HG02623 (cell line): ENCODE results near the gene SVIL.
"Not testable (repeated sequence)": the region's sequence is repeated elsewhere in the genome, so short reads cannot be mapped to it uniquely, and the experiment has no call there.

Source experiments
- ATAC-seq: cut with Tn5 transposase; IDR thresholded peaks from one replicate; pipeline ENCODE4 v1.9.1; 2021; ENCODE audit warnings: moderate library complexity; ENCODE audit not compliant: unreplicated experiment

Gene SVIL

DNA sequence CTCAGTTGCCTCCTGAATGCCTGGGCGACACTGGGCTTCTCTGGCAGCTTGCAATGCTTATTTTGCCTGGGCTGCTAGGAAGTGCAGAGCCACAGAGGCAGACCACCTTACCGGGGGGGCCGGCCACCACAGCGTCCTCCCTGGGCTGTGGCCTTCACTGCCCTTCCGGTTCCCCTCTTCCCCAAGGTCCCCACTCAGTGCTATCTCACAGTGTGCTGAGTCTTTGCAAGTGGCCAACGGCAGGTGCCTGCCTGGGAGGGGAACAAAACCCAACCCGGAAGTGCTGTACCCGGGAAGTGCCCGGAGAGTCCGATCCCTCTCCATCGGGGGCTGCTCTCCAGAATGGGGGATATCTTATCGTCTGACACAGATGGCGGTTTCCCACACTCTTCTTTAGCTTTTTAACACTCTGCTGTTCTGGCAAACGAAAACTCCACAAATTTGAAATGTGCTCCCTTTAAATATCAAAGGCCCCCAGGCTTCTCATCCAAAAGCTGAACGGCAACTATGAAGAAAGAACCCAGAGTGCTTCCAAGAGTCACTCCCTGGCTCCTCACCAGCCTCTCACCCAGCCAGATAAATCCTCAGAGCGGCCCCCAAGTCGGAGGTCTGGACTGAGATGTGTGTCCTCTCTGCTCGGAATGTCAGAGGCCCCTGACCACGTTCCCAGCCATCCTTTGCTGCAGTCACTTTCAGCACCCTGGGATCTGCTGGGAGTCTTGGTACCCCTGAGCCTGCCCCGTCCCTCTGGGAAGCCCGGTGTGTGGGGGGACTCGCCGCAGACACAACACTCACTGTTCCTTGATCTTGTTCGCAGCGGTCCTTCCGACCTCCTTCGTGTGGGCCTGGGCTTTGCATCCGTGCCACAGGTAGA is 165.1 kb downstream of the SVIL start:
- ATAC-seq, result no peak

DNA sequence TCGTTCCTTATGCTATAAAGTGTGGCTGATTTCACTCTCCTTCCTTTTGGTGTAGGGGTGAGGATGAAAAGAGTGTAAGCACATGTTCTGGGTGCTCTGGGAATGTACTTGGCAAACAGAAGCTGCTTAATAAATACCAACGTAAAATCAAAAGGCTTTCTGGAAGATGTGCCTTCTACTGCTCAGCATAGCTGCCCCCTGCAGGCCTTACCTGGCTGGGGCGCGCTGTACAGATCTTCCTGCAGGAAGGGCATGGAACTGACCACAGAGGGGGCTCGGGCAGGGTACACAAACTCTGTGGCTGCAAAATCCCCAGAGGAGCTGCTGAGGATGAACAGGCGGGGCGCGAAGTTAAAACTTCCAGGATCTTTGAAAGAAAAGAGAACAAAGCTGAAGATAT is 169.4 kb downstream of the SVIL start:
- ATAC-seq, result no peak

DNA sequence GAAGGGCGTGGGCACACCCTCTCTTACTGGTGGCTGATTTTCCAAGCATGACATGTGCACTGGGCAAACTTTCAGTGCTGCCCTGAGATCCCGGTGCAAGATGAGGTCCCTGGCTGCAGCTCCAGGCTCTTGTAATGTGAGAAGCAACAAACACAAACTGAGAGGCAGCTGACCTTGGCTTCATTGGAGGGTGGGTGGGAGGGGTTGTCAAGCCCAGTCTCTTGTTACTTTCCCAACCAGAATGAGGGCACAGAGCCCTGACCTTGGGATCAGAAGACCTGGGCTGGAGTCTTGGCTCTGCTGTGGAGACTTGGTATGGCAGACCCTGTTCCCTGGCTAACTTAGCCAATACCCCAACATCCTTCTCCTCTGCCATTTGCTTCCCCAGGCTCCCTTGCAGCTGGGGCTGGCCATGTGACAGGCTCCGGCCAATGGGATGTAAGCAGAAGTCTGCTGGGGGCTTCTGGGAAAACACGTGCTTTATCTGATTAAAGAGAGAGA is 170.1 kb downstream of the SVIL start:
- not testable (repeated sequence) for ATAC-seq

DNA sequence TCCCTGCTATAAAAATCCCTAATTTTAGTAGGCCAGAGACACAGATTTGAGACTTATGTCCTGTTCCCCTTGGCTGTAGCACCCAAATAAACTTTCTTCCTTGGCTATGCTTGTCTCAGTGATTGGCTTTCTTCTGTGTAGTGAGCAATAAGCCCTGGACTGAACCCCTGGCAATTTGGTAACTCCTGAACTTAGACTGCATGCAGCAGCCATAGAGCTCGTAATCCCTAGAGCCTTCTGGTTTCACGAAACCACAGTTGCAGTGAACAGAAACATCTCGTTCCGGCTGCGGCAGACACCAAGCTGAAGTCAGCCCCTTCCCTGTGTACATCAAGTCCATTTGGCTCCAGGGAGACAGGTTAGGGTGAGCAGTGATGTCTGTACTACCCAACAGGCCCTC is 173.7 kb downstream of the SVIL start:
- no peak for ATAC-seq

DNA sequence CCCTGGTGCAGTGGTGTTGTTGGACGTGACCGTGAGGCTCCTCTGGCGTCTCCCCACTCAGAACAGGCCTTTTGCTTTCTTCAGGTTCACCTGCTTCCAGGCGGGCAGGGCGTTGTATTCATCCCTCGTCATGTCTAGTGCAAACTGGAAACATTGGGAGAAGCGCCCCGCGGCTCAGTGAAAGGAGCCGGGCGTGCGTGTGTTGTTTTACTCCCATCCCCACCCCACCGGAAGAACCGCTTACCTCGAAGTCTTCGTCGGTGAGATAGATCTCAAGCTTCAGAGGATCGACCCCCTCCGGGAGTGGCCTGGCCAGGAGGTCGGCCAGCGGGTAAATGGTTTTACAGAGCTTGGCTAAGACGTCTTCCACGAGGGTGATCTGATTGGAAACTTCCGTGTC is 176.6 kb downstream of the SVIL start:
- ATAC-seq, result not testable (repeated sequence)

DNA sequence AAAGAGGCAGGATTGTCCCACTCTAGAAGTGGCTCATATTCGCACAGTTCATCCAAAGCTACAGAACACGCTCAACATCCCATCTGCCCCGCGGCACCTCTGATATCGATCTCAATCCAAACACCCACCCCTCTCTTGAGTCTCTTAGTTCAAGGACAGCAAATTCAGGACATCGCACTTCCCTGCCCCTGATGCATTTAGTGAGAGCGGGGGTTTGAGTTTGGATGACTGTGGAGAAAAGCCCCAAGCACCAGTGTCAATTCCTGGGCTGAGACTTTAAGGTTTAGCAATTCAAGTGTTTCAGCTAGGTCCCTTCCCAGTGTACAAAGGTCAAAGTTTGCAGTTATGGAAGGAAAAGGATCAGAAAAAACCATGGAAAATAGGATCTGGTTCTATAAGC is 179.7 kb downstream of the SVIL start:
- no peak for ATAC-seq

DNA sequence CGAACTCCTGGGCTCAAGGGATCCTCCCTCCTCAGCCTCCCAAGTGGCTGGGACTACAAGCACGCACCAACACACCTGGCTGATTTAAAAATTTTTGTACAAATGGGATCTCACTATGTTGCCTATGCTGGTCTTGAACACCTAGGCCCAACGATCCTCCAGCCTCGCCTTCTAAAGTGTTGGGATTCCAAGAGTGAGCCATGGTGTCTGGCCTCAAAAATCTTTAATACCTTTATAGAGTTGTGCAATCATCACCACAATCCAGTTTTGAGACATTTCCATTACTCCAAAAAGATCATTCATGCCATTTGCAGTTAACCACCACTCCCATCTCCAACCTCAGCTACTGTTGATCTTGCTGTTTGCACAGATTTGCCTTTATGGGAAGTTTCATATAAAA is 180.5 kb downstream of the SVIL start:
- ATAC-seq, result no peak

DNA sequence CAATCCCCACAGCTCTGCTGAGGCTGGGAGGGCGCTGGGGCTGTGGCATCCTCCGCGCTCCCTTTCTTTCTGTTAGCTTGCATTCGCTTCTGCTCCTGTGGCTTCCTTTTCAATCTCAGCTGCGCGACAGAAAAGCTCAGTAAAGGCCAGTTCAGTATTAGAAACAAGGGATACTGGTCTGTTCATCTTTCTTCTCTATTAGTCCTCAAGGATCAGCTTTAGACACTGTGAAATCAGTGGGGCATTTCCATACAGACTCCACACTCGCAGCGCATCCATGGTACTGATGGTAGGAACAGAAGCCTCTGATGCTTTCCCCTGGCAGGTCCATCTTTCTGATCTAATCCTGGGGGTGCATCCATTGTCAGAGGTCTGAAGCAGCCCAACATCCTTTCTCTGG is 182.2 kb downstream of the SVIL start:
- ATAC-seq, result no peak

DNA sequence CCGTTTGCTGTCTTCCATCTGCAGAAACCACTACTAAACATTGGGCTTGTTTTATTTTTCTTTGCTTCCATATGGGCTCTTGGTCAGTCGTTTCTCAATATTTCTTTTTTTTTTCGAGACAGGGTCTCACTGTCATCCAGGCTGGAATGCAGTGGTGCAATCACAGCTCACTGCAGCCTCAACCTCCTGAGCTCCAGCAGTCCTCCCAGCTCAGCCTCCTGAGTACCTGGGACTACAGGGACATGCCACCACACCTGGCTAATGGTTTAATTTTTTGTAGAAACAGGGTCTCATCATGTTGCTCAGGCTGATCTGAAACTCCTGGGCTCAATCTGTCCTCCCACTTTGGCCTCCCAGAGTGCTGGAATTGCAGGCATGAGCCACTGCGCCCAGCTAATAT is 182.8 kb downstream of the SVIL start:
- no peak for ATAC-seq

DNA sequence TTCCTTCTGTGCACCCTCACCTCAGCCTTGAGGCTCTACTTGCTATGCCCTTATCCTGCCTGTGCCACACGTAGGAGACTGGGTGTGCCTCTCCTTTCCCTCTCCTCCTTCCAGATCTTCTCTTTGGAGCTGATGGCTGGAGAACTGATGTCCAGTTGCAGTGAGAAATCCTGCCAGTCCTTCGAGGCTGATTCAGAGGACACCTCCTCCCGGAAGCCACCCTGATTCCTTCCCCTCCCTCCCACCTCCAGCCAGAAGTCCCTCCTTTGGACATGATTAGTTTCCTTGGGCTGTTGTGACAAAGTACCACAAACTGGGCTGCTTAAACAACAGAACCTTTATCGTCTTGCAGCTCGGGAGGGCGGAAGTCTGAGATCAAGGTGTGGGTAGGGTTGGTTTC is 184.4 kb downstream of the SVIL start:
- ATAC-seq, result no peak

DNA sequence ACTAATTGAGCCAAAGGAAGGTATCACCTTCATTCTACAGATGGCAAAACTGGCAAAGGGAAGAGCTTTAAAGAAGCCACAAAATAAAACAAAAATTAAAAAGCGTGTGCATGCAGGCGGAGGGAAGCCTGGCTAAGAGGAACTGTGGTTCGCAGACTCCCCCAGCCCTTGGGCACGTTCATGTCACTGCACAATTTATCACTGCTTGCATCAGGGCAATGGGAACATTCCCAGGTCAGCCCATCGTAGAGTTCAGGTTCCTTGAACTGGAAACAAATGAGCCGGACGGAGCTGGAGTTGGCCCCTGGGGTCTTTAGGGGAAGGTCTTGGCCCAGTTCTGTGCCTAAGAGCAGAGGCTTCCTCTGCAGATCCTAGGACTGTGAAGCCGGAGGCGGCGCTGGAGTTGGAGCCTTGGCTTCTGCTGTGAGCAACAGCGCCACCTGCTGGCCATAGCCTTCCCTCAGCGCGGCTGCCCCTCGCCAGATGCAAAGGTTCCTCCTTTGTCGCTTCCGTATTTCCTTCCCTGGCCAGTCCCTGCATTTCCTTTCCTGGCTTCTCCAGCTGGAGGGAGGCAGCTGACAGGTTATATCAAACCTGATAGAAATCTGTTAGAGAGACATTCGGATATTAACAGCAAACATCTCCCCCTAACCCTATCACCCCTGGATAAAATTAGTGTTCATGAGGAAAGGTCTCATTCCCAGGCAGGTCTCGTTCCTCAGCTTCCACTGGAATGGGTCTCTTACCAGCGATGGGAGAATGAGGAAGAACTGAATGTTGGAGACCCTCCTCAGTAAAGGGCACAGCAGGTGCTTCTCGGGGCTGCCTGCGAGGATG is 185.8 kb downstream of the SVIL start:
- peak; percentile 76 for ATAC-seq

DNA sequence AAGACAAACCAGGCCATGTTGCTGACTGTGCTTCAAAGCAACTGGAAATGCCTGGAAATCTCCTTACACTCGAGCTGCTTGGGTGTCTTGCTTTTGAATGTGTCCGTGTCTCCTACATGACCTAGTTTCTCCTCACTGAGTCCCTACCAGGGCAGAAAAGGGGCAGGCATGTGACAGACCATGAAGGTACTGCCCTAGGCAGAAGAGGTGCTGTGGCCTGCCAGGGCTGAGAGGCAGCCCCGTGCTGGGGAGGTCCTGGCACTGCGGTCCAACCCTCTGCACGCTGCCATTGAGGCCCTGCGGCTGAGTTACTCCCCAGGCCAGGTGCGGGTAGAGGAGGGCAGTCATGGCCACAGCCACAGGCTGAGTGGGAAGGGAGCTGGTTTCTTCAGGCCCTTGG is 186.6 kb downstream of the SVIL start:
- ATAC-seq, result no peak

DNA sequence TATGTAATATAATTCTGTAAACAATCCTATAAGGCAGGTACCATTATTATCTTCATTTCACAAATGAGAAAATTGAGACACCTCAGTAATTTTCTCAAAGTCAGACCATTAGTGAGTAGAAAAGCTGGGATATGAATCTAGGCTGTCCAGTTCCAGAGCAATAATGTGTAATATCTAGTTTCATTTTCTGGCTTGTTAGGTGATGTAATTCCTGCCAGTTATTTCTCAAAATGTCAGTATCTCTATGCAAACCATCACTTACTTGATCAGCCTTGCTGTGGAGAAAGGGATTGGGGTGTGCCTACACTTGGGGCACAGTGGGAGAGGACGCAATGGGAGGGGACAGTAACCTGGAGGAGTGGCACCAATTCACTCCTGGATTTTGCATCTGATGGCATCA is 188.4 kb downstream of the SVIL start:
- ATAC-seq, result no peak

DNA sequence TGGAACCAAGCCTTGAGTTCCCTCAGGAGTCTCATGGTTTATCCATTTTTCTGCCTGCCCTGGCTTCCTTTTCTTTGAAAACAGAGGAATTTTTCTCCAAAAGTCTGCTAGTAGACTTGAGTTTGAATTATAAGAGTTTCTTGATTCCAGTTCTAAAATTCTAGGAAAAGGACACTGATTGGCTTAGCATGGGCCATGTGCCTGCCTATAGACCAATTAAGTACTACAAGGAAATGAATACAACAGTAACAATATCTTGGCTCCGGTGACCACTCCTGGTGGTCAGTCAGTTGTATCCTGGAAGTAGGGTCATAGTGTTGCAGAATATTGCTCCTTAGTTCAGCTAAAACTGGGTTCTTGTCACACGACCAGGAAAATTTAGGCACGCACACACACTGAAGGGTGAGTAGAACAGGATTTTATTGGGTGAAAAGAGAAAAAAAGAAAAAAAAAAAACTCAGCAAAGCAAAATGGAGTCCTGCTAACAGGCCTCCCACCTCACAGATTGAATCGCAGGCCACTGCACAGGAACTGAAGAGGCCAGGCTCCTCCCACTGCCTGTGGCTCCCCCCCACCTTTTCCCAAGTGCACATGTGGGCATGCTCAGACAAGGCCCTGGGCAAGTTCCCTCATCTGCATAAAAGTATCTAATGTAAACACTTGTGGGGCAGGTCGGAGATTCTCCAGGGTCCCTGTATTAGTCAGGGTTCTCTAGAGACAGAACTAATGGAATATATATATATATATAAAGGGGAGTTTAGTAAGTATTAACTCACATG is 190.8 kb downstream of the SVIL start:
- no peak for ATAC-seq

DNA sequence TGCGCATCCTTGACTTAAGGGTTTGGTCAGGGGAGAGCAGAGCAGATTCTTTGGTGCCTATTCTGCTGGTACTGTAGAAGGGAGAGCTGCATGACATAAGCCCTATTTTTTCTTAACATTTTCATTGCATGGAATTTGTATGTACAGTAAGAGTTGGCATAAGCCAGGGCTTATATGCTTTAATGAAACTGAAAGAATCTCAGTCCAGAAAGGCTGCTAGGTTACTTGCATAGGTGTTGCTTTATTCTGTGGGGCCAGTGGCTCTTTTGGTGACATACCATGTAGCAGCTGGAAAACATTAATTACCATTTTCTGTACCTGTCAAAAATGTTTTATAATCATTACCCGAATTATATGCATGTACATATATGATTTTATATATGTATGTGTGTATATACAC is 193.8 kb downstream of the SVIL start:
- no peak for ATAC-seq

DNA sequence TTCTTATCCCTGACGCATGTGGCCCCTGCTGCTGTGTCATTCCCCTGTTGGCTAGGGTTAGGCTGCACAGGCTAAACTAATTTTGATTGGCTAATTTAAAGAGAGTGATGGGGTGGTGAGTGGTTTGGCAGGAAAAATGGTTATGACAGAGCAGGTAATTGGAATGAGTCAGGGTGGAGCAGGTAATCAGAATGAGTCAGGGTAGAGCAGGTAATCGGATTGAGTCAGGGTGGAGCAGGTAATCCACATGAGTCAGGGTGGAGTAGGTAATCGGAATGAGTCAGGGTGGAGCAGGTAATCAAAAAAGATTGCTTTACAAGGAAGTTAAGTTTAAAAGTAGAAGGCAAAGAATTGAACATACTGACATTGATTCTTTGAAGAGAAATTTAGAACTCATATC is 195.8 kb downstream of the SVIL start:
- not testable (repeated sequence) for ATAC-seq

DNA sequence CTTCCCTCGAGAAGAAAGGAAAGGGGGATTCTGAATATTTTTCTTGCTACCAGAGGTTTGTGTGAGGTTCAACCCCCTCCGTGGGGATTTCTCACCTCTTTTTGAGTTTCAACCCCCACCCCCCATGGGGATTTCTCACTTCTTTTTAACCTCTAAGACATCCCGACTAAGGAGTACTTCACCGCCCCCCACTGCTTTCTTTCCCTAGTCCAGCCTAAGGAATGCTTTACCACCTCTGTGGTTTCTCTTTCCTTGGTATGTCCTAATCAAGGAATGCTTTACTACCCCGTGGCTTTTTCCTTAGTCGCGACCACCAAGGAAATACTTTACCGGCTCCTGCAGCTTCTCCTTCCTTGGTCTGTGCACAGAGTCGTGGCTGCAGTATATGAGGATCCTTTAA is 196.5 kb downstream of the SVIL start:
- ATAC-seq, result no peak

DNA sequence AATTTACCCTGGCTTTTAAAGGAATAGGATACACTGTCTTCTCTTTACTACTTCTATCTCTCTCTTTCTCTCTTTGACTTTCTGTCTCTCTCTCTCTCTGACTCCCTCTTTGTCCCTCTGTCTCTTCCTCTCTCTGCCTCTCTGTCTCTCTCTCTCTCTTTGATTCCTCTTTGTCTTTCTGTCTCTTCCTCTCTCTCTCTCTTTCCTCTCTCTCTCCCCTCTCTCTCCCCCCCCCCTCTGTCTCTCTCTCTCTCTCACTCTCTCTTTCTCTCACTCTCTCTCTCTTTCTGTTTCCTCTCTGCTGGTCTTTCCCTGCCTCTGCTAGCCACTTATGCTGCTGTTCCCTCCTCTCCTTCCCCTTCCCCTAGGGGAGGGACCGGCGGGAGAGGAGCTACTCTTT is 196.9 kb downstream of the SVIL start:
- ATAC-seq, result no peak

DNA sequence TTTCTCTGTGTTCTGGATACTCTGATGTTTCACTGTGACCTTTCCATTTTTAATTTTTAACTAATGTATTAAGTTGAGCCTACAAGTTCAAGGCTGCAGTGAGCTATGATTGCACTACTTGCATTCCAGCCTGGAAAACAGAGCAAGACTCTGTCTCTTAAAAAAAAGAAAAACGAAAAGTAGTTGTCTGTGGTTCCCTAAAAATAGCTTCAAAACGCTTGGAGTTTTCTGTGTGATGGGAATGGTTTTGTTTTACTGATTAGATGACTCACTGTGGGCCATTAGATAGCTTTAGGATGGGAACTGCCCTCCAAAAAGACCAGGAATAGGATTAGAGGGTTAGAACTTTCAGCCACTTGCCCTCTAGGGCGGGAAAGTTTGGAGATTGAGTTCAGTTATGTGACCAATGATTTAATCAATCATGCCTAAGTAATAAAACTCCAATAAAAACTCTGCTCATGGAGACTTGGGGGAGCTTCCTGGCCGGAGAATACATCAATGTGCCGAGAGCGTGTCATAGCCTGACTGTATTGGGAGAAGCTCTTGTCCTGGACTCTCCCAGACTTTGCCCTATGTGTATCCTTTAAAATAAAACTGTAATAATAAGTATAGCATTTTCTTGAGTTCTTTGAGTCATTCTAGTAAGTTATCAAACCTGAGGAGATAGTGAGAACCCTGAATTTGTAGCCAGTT is 198.8 kb downstream of the SVIL start:
- ATAC-seq, result no peak

DNA sequence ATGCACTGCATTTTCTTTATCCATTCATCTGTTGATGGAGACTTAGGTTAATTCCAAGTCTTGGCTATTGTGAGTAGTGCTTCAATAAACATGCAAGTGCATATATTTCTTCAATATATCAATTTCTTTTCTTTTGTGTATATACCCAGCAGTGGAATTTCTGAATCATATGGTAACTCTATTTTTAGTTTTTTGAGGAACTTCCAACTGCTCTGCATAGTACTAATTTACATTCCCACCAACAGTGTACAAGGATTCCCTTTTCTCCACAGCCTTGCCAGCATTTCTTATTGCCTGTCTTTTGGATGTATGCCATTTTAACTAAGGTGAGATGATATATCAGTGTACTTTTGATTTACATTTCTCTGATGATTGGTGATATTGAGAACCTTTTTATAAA is 200.7 kb downstream of the SVIL start:
- no peak for ATAC-seq

DNA sequence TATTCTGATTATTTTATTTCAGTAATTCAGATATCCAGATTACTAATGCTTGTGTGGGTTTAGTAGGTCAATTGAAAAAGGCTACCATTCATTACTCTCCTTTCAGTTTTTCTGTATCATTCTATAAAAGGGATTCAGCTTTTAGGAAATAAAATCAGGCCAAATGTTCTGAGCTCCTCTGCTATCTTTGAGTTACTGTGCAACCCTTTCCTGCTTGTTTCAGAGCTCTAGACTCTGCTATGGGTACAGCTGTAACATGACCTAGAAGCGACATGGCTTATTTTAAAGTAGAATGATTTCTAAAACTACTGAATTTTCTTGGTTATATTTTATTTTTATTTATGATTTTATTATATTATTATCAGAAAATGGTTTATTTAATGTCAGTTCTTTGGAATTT is 203.1 kb downstream of the SVIL start:
- no peak for ATAC-seq
